HG03097 (cell line): ENCODE measurements around the gene RNF141.

Source experiments
- ATAC-seq: cut with Tn5 transposase; IDR thresholded peaks from one replicate; pipeline ENCODE4 v1.9.1; 2021; ENCODE audit not compliant: unreplicated experiment, low FRiP score

The RNF141 gene

GRCh38 chr11:10500757-10501684 is 40.0 kb downstream of the RNF141 start:
- ATAC-seq = no peak

- ATAC-seq = no peak
These were observed 40.9 kb downstream of the RNF141 start for GRCh38 chr11:10499874-10500601.

DNA sequence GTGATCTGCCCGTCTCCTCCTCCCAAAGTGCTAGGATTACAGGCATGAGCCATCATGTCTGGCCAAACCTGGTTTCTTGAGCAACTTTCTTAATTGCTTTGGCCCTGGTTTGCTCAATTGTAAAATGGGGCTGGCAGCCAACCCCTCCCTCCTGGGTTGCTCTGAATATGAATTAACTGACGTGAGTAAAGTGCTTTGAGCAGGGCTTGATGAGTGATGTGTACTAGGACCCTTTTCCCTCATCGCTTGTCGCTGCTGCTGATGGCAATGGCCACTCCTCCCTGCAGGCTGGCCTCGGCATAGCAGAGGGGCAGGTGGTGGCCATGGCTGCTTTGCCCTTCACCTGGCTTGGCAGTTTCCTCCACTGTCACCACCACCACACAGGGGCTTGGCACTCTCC is 41.5 kb downstream of the RNF141 start:
- ATAC-seq = no peak

GRCh38 chr11:10498426-10499250 is 42.3 kb downstream of the RNF141 start:
- no peak for ATAC-seq

DNA sequence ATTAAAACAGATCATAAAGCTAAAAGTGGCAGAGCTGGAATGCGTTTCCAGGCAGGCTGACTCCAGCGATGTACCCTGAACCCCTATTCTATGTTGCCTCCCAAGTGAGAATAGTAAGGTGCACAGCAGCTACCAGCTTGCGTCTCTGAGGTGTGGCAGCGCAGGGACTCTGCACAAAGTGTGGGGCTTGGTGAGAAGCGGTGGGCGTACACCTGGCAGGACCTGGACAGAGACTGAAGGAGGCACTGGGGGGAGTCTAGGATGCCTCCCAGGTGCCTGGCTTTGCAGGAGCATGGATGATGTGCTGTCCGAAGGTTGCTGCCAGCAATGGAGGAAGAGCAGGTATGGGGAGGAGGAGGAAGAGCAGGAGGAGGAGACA is 43.0 kb downstream of the RNF141 start:
- no peak for ATAC-seq

GRCh38 chr11:10497371-10498021 is 43.5 kb downstream of the RNF141 start:
- ATAC-seq = no peak

GRCh38 chr11:10496296-10496936 is 44.6 kb downstream of the RNF141 start:
- no peak for ATAC-seq

GRCh38 chr11:10495464-10495786 is 45.6 kb downstream of the RNF141 start:
- ATAC-seq = no peak

DNA sequence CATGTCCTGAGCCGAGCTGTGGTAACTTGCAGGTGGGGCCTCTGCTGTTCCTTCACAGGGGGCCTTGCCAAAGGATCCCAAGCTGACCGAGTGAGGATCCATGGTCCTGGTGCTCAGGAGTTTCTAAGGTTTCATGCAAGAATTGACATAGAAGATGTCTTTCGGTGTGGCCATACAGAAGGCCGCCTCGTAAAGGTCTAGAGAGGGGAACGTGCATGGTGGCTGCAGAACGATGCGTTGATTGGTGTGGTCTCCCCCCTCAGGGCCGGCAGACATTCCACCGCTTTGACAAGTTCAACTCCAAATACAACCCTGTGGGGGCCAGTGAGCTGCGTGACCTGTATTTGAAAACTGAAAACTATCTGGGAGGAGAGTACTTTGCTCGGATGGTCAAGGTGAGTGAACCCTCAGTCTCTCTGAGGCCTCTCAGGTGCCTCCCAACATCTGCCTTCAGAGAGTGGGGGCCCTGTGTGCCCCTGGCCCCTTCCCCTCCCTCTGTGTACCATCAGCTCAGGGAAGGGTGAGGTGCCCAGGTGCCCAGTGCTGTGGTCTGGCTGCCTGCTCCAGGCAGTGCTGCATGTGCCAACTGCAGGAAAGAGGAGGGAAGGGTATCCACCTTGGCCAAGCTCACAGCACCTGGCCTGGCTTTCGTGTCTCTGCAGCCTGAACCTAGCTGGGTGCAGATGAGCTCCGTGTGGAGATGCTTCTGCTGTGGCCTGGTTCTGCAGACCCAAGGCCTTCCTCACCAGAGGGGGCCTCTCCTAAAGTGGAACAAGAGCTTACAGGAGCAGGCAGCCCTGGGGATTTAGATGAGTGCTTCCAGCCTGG is 46.1 kb downstream of the RNF141 start:
- no peak for ATAC-seq

GRCh38 chr11:10493041-10493663 is 47.8 kb downstream of the RNF141 start:
- ATAC-seq = no peak

DNA sequence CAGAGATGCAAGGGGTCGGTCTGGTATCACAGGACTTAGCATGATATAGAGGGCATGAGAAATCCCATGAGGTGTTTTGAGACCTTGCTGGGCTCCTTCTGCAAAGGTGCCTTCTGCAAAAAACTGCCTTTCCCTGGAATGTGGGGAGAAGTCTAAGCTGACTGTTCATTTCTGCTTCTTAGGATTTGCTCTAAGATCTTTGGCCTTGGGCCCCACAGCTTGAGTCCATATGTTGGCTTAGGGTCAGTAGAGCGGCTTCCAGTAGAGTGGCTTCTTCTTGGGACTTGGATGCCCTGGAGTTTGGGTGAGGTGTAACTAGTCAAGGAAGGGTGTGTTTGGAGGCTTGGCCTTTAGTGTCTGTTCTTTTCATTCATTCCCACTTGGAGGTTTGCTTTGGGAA is 48.9 kb downstream of the RNF141 start:
- no peak for ATAC-seq

- no peak for ATAC-seq
These were observed 50.4 kb downstream of the RNF141 start for GRCh38 chr11:10490398-10491241.

GRCh38 chr11:10490032-10490397 is 51.0 kb downstream of the RNF141 start:
- ATAC-seq = no peak

DNA sequence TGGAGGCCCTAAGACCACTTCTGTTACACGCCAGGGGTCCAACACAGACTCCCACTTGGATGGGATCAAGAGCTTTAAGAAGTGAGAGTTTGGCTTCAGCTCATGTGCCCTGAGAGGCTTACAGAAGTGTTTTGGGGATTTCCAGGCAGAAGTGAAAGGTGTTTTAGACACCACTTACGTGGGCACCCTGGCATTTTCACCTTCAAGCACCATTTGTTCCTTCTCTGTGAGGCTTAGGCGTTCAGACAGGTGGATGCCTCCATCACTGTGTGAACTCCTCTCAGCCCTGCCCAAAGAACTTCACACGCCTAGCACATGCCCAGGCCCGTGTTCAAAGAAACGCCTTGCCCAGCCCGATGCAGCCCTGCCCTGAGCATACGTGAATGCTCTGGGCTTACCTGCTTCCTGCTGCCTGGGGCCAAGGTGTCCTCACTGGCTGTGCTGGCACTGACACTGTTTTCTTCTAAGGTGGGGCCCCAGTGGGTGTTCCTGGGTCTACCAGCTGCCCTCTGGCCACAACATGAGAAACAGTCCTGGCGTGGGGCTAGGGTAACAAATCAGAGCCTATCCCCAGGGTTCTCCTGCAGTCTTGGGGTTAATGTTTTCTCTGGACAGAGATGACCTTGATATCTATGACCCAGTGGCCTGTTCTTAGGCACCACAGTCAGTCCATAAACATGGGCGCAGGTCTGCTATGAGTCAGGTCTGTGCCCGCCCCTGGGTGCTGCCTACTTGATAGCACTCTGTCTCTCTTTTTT is 51.9 kb downstream of the RNF141 start:
- peak; percentile 41 for ATAC-seq

DNA sequence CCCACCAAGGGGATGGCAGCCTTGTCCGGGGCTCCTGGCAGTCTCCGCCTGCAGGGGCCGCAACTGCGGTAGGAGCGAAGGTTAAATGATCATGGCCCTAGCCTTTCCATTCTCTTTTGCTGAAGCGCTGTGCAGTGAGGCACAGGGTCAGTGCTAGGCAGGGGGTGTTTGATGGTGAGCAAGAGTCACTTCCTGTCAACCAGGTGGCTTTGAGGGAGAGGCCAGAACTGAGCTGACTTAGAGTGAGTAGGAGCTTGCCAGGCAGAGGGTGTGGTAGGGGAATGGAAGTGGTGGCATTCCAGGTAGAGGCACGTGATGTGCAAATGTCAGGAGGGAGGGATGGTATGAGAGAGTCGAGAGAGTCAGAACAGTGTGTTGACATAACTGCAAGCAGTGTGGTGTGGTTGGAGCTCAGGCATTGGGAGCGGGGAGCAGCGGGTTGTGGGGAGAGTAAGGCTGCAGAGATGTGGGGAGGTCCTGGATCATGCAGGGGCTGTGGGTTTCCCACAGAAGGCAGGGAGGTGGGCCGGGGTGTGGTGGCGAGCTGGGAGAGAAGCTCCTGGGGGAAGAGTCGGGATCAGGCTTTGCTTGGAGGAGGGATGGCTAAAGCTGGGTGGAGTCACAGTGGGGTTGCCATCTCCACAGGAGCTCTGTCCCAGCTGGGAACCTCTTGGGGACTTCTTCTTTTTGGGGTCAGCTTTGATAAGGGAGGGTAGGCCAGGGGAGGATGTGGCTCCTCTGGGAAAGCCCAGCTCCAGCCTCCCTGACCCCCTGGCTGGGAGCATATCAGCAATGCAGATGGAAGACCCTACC is 52.7 kb downstream of the RNF141 start:
- ATAC-seq = no peak

DNA sequence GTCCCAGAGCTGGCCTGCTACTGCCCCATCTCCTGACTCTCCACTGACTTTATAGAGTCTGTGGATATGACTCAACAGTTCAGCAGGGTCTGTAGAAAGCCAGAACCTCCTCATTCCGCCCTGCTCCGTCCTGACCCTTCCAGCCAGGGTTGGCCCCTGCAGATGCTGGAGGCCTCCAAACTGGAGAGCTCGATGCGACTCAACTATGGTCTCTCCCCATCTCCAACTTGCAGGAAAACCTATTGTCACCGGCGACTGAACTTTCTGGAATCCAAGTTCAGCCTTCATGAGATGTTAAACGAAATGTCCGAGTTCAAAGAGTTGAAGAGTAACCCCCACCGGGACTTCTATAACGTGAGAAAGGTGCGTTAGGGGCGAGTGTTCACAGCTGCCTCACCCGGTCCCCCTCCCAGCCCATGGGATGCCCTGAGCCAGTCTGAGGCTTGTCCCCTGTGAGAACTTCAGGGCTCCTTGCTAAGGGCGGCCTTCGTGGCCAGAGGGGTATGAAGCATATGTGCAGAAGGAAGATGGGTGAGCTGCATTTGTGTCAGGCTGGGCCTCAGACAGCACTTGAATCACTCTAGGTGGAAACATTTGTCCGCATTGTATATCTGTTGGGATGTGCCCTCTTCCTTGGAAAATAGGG is 53.9 kb downstream of the RNF141 start:
- no peak for ATAC-seq
